ENCODE data around the gene QRFP. TPM values are rescaled to one million over a fixed set of nuclear protein-coding genes. Genes with fewer than 3 reads are reported as not detected.

Gene QRFP
- total RNA-seq, 1 donor from 2014 or later, result not detected

DNA sequence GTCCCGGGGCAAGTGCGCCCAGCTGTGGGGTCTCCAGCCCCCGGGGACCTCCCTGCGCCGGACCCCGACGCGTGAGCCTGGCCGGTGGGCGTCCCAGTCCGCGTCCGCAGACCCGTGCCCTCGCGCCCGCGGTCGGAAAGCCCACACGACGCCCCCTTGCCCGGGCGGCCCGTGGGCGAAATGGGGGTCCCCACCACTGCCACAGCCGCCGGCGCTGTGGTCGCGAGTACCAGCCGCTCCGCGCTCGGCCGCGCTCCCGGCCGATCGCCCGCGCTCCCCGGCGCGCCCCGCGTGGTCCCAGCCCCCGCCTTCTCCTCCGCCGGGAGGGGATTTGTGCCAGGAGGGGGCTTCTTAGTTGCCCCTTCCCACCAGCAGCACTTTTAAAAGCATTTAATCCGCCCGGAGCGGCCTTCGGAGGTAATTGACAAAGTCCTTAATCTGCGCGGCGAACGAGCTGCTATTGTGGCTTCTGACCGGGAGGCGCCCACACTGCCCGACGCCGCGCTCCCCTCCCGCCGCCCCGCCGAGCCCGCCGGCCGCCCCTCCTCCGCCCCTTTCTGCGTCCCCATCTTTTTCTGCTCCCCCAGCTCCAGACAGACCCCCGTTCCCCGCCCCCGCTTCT is 42.9 kb upstream of the QRFP start:
- peaks cover 51% of the 10 kb centered on the region for H3K27me3 Mint-ChIP-seq
- DNase-seq, result no peak
- POLR2A ChIA-PET, result no interaction called here
- CTCF ChIA-PET, result interaction anchor here (0.7 to 1.0 kb wide), 2 partner anchors 25 to 70 kb away, joined by 3 to 6 read pairs; no protein-coding TSS in a partner anchor
- no peaks in the 10 kb centered on the region for H3K9me3 Mint-ChIP-seq
- no peaks in the 10 kb centered on the region for H3K36me3 Mint-ChIP-seq (ENCODE audit: low read depth)
- H3K4me1 Mint-ChIP-seq, result peaks cover 16% of the 10 kb centered on the region
- no peak for ATAC-seq (ENCODE audit: low read depth)
- no peak overlapping the region for H3K27ac Mint-ChIP-seq
- TF ChIP-seq, protein P1, sequence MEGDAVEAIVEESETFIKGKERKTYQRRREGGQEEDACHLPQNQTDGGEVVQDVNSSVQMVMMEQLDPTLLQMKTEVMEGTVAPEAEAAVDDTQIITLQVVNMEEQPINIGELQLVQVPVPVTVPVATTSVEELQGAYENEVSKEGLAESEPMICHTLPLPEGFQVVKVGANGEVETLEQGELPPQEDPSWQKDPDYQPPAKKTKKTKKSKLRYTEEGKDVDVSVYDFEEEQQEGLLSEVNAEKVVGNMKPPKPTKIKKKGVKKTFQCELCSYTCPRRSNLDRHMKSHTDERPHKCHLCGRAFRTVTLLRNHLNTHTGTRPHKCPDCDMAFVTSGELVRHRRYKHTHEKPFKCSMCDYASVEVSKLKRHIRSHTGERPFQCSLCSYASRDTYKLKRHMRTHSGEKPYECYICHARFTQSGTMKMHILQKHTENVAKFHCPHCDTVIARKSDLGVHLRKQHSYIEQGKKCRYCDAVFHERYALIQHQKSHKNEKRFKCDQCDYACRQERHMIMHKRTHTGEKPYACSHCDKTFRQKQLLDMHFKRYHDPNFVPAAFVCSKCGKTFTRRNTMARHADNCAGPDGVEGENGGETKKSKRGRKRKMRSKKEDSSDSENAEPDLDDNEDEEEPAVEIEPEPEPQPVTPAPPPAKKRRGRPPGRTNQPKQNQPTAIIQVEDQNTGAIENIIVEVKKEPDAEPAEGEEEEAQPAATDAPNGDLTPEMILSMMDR (IDR thresholded peaks at IDR 0.05), result no peak
- intact Hi-C loops (cut with micrococcal nuclease), result loop anchor here (2.0 kb wide), 1 partner anchor 479 kb away; no protein-coding TSS in a partner anchor
- peak overlapping the region; percentile 63 for H3K4me3 Mint-ChIP-seq

- intact Hi-C loops (cut with micrococcal nuclease), result no loop called here
- H3K9me3 Mint-ChIP-seq, result no peaks in the 10 kb centered on the region
- DNase-seq (peak; percentile 41), ATAC-seq (ENCODE audit: low read depth) (no peak)
- ChIA-PET CTCF (interaction anchor here (0.7 to 1.0 kb wide), 2 partner anchors 24 to 69 kb away, joined by 3 to 6 read pairs; no protein-coding TSS in a partner anchor), POLR2A (no interaction called here)
- H3K4me3 Mint-ChIP-seq, result peak within 1 kb of the TSS; percentile 77
- H3K27me3 Mint-ChIP-seq, result peaks cover 57% of the 10 kb centered on the region
- H3K4me1 Mint-ChIP-seq, result peaks cover 16% of the 10 kb centered on the region
- no peak within 1 kb of the TSS for H3K27ac Mint-ChIP-seq
- TF ChIP-seq, protein P1 (IDR thresholded peaks at IDR 0.05), result no peak
- no peaks in the 10 kb centered on the region for H3K36me3 Mint-ChIP-seq (ENCODE audit: low read depth)
These were observed 42.2 kb upstream of the QRFP start, which contains the start of gene FIBCD1 for GRCh38 chr9:130938652-130939404. Gene FIBCD1 (minus strand): TSS chr9:130939247. CDS start chr9:130938607, 640 bp downstream.

- Mint-ChIP-seq H3K4me1 (peaks cover 16% of the 10 kb centered on the region), H3K27me3 (peaks cover 55% of the 10 kb centered on the region), H3K36me3 (ENCODE audit: low read depth) (no peaks in the 10 kb centered on the region), H3K27ac (no peak overlapping the region), H3K9me3 (no peaks in the 10 kb centered on the region), H3K4me3 (peak overlapping the region; percentile 41)
- TF ChIP-seq, protein P1 (IDR thresholded peaks at IDR 0.05), result no peak
- ChIA-PET POLR2A (no interaction called here), CTCF (no interaction called here)
- intact Hi-C loops (cut with micrococcal nuclease), result no loop called here
- no peak for ATAC-seq (ENCODE audit: low read depth)
- no peak for DNase-seq
These were observed 41.6 kb upstream of the QRFP start for GRCh38 chr9:130938184-130938651.

- no peaks in the 10 kb centered on the region for H3K36me3 Mint-ChIP-seq (ENCODE audit: low read depth)
- ChIA-PET CTCF (no interaction called here), POLR2A (no interaction called here)
- no peak overlapping the region for H3K27ac Mint-ChIP-seq
- intact Hi-C loops (cut with micrococcal nuclease), result no loop called here
- H3K27me3 Mint-ChIP-seq, result peaks cover 60% of the 10 kb centered on the region
- ATAC-seq (ENCODE audit: low read depth) (no peak), DNase-seq (no peak)
- H3K4me3 Mint-ChIP-seq, result peak overlapping the region; percentile 41
- peaks cover 20% of the 10 kb centered on the region for H3K4me1 Mint-ChIP-seq
- TF ChIP-seq, protein P1 (IDR thresholded peaks at IDR 0.05), result no peak
- no peaks in the 10 kb centered on the region for H3K9me3 Mint-ChIP-seq
These were observed 40.8 kb upstream of the QRFP start for GRCh38 chr9:130937146-130938076.
